Erythroblast (primary cell): ENCODE results near the gene PKDCC.

Experiments used
- GATA1 ChIP-seq: IDR thresholded peaks from 2 replicates; pipeline ENCODE4 v1.6.1; 2011; ENCODE audit warnings: low read depth, mild to moderate bottlenecking, control low read depth, low read length, moderate library complexity
- POLR2A ChIP-seq: IDR thresholded peaks from 2 replicates; pipeline ENCODE4 v1.6.1; 2011; ENCODE audit warnings: mild to moderate bottlenecking, low read length

GRCh38 chr2:42030200-42030759, 17.5 kb upstream of the PKDCC start:
- no peak for TF ChIP-seq POLR2A
- TF ChIP-seq GATA1: no peak
